ENCODE results near the gene TRMT10A.
A peak's percentile ranks its signal among the peaks of the same experiment; 100 is the strongest.

The TRMT10A gene, protein sequence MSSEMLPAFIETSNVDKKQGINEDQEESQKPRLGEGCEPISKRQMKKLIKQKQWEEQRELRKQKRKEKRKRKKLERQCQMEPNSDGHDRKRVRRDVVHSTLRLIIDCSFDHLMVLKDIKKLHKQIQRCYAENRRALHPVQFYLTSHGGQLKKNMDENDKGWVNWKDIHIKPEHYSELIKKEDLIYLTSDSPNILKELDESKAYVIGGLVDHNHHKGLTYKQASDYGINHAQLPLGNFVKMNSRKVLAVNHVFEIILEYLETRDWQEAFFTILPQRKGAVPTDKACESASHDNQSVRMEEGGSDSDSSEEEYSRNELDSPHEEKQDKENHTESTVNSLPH

DNA sequence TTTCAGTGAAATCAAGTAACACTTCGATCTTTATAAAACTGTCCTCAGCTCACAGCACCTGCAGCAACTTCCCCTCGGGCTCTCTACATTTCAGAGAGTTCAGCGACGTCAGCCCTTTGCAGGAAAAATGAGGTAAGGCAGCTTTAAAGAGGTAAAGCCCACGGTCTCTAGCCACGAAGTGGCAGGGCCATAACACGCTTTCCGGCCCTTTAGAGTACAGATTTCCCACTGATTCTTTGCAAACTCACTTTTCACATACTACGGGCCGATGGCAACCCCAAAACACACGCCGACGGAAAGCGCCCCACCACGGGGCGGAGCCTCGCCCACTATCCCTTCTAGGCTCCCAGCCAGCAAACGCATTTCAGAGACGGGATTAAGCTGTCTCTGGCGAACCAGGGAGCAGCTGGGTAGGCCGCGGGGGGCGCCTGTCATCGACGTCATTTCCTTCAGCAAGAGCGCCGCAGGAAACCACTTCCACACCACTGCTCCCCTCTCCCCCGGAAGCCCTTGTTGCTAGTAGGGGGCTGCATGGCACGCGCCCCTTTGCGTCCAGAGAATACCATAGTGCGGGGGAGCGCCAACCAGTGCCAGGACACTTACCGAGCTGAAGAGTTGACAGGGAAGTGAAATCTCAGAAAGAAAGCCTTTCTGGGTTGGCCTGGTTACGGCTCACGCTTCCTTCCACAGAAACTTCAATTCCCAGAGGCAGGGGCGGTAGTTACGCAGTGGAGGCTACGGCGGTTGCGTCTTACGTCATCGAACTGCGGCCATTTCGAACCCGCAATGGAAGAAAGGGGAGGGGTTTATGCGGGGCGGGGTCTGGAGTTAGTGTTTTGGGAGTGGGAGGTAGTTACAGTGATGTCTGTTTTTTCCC lies at the start of gene TRMT10A:
TSS of gene TRMT10A (minus strand) at position 730 of the 877 bp plus-strand sequence. CDS start 4,701 bp downstream, outside the sequence.
- peak; percentile 98 for DNase-seq (ENCODE audit: low spot score)

DNA sequence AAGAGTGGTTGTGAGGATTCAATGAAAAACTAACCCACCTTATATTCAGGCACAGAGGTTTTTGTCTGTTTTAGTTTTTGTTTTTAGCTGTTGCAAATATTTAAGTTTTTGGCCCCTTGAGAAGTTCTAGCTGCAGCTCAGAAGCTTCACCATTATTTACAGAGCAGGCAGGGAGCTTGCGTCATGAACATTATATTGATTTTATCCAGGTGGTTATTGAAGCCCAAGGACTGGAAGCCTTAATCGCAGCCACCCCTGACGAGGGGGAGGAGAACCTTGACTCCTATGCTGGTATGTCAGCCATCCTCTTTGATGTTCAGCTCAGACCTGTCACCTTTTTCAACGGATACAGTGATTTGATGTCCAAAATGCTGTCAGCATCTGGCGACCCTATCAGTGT lies 48.9 kb upstream of the TRMT10A start:
- no peak for DNase-seq (ENCODE audit: low spot score)

DNA sequence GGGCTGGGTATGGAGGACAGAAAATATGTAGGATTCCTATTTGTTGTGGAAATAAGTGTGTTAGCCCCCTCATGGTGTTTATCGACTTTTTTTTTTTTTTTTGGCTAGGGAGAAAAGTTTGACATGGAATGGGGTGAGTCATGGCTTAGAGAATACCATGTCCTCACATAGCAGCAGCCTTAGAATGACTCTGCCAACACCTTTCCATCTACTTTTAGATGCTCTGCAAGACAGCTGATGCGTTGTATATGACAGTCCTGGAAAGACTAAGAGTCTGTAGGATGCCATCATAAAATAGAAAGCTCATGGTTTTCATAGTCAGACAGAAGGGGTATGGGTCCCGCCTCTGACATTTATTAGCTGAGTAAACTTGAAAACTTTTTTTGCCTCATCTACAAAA lies 48.4 kb upstream of the TRMT10A start:
- no peak for DNase-seq (ENCODE audit: low spot score)

DNA sequence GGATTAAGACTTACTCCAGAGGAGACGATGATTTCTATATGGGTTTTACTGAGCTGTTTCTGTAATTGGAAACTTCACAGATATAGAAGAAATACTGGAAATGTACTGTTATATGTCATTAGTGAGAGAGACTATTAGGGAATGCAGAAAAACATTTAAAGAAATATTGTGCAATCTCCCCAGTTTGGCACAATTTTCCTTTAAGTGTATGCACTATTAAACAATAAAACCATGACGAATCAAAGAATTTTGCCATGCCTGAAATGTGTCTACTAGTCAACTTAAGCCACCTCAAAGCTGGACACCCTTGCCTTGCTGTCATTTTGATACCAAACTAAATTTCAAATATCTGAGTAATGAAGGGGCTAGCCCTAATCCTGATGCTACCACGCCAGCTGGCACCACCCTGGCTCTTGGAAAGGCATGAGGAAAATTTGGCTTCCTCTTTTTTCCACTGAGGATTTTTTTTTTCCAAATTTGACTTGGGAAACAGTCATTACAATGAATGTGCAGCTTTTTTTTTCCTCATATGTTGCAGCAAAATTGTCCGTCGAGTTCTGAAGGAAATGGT lies 46.9 kb upstream of the TRMT10A start:
- DNase-seq (ENCODE audit: low spot score): no peak

DNA sequence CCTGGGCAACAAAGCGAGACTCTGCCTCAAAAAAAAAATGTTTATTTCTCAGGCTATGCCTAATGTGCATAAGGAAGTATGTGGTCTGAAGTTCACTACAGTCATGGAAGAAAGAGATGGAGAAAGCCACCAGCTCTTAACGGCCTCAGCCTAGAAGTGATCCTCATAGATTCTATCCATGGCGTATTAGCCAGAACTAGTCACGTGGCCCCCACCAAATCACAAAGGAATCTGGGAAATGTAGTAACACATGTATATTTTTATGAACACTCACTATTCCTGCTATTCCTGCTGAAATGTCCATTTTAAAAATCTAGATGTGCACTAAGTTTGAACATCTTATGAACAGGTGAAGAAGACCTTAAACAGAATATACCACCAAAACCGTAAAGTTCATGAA lies 44.6 kb upstream of the TRMT10A start:
- DNase-seq (ENCODE audit: low spot score): no peak

DNA sequence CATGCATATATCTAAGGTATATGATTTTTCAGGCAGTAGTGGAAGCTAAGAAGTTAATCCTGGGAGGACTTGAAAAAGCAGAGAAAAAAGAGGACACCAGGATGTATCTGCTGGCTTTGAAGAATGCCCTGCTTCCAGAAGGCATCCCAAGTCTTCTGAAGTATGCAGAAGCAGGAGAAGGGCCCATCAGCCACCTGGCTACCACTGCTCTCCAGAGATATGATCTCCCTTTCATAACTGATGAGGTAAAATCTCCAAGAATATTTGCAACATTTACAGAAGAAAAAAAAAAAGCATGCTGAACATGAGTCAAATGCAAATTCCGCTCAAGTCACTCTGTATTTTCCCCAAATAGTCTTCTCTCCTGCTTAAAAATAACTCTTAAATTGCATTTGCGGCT lies 42.9 kb upstream of the TRMT10A start:
- no peak for DNase-seq (ENCODE audit: low spot score)

DNA sequence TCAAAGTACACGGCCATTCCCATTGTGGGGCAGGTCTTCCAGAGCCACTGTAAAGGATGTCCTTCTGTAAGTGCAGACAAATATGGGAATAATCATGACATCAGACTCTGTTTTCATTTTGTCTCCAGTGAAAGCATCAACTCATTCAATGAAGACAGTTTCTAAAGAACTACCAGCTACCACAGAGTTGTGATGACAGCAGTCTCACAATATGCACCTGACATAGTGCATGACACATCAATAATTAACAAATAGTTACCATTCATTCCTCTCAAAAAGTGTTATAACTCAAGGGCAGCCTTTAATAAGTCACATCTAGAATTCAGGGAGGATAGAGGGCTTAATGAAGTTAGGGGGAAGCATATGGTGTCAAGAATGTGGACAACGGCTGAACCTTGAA lies 31.0 kb upstream of the TRMT10A start:
- DNase-seq (ENCODE audit: low spot score): no peak

DNA sequence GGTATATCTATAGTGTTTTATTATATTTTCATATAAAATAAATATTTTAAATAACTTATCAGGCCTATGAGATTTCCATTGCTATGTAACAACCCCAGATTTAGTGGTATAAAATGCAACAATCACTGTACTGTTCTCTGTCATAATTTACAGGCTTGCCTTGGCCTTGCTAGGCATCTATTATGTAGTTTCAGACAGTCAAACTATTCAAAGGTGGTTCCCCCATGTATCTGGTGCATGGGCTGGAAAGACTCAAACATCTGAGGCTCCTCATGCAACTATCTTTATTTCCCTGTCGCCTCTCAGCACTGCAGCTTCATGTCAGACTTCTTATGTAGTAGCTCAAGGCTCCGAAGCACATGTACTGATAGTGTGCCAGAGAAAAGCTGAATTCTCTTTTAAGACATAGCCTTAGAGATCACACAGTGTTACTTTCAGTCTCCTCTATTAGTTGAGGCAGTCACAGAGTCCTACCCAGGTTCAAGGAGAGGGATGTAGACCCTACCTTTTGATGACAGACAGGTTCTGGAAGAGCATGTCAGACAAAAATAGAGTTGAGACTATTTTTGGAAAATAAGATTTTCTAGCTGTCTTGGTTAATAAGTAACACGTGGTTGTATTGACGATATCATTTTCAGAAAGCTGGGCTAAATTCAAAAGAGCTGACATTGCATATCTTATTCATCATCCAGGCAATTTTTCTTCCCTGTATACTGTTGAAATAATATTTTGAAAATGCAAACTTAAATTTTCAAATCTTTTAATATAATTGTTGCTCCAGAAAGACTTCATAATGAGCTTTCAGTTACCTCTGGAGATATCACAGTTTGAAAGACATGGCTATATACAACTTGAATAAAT lies 30.2 kb upstream of the TRMT10A start:
- DNase-seq (ENCODE audit: low spot score): peak; percentile 2

DNA sequence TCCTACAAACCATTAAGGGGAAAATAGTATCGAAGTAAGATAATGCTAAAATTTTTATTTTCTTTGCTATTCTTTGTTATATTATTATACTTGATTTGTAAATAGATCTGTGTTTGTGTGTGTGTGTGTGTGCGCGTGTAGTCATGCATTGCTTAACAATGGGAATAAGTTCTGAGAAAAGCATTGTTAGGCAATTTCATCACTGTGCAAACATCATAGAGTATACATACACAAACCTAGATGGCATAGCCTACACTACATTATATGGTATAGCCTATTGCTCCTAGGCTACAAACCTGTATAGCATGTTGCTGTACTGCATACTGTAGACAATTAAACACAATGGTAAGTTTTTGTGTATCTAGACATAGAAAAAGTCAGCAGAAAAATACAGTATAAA lies 27.9 kb upstream of the TRMT10A start:
- no peak for DNase-seq (ENCODE audit: low spot score)

DNA sequence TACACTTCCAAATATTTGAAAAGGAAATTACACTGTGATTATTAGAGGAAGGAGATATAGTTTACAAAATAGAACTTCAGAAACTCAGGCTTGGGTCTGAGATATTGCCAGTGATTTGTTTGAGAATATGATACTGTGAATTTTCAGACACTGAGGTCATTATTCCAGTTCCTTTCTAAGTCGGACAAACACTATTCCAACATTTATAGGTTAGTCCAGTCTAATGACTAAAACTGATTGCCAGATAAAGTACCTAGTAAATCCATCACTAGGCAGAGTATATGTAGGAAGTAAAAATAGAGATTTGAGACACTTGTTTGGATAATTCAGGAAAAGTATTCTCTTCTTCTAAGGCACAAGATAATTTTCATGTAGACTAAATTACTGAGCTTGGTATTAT lies 24.0 kb upstream of the TRMT10A start:
- no peak for DNase-seq (ENCODE audit: low spot score)

DNA sequence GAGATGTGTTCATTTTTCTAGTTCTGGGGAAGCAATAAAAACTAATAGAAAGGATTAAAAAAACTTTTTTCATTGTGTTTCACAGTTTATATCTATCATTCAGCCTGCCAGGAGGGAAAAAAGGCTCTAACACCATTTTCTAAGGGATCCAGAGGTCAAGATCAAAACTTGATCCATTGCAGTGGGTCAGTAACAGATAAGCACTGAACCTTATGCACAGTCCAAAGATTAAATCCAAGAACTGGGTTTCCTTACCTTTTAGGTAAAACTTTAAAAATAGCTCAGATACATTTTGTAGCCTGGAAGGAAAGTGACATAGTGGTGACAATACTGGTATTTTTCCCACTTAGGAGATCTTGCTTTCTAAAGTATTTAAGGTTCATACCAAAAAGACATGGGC lies 23.5 kb upstream of the TRMT10A start:
- no peak for DNase-seq (ENCODE audit: low spot score)

DNA sequence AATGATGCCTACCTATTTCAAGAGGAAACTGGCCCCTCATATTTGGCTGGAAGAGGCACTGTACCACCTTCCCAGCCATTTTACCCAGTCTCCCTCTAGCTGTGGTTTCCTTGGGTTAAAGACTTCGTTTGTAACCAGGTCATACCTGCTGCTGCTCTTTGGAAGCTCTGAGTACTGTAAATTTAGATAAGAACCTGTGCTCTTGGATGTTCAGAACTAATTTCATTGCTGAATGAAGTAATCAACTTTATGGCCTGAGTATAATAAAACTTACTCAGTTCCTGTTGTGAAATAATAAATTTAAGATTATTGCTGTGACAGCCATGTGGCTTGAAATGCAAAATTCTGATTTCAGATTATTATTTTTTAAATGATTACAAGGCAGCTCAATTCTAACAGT lies 23.0 kb upstream of the TRMT10A start:
- no peak for DNase-seq (ENCODE audit: low spot score)

DNA sequence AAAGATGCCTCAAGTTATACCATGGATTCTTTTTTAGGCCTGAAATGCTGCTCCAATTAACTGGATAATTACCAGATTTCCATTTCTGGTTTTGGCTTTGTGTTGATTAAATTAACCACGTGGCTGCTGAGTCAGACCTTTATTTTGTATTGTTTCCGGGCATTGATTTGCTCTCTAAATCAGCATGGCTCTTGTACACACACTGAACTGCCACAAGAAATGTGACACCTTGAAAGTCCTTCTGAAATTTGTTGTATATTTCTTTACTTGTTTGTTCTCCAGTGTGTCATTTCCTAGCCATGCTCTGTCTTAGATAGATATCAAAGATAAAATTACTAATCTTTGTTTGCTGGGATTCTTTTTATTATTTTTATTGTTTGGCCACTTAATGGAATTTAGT lies 22.5 kb upstream of the TRMT10A start:
- DNase-seq (ENCODE audit: low spot score): no peak

DNA sequence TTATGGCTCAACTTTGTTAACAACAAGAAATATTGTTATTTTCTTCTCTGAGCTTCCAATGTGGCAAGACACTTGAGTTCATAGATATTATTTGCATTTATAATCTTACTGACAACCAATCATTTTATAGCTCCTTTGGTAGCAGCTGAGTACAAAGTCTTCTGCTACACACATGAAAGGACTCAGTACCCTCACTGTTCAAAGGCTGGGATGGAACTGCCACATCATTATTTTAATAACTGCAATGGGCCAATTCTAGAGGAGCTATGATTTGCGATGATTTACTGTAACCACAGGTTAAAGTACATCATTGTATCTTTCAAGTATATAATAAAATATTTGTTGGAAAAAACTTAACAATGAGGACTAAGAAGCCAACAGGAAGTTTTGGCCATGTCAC lies 21.7 kb upstream of the TRMT10A start:
- DNase-seq (ENCODE audit: low spot score): no peak

DNA sequence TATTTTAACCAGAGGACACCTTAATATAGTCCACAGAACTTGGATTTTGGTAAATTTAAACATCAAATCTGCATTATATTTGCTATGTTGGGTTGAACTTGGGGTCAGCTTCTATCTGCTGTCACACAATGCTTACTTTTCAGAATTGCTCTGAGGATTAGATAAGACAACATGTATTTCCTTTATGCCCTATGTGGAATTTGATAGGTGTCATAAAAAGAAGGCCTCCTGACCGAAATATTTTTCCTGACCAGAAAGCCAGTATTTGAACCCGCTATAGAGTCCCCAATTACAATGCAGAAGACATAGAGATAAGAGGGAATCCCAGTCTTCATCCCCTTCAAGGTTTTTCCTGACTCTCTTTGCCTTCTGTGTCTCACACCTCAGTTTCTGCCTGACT lies 14.9 kb upstream of the TRMT10A start:
- no peak for DNase-seq (ENCODE audit: low spot score)

DNA sequence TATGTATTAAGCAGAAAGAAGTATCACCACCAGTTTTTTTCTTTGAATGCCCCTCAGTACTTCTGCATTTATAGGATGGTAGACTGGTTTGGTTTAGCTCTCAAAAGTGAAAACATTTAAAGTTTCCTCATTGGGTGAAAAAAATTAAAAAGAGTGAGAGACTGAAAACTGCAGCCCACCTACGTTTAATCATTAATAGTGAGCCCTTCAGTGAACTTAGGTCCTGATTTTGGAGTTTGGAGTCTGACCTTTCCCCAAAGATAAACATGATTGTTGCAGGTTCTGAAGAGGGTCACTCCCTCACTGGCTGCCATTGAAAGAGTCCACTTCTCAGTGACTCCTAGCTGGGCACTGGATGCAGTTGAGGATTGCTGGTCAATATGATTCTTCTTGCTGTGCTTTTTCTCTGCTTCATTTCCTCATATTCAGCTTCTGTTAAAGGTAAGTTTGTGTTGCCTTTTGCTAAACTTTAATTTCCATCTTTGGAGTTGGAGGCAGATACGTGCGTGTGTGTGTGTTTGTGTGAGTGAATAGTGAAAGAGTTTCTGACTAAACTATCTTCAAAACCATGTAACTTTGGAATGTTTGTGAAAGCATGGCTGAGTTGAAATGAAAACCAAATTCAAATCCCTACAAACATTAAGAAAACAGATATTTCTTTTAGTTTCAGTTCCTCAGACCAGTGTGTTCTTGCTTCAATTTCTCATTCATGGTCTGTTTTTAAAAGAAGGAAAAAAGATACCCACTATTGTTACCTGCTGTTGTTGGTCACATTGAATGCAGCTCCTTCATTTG lies 10.9 kb upstream of the TRMT10A start, which contains the start of gene MTTP:
TSS of gene MTTP (plus strand) at position 295 of the 795 bp plus-strand sequence. CDS start at position 381, 86 bp downstream.
- DNase-seq (ENCODE audit: low spot score): no peak

DNA sequence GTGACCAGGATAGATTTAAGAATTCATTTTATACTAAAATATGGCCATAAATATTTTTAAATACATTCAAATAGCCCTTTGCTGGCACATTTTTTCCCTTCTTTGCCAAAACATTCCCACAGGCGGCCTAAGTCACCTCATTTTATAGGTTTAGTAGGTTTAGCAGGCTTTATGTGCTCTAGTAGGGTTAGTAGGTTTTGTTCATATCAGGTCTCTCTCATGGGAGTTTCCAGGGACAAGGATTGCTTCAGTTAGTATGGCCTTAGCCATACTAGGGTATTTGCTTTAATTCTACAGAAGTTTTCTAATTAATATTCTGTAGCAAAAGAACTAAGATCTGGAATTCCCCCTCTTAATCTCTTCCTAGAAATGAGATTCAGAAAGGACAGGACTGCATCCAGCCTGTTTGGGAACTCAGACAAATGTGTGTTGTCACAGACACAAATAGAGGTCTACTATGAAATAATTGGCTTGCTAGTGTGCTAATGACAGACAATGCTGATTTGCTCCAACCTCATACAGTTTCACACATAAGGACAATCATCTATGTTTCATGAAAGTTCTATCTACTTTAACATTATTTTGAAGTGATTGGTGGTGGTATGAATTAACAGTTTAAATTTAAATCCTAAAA lies 10.0 kb upstream of the TRMT10A start:
- DNase-seq (ENCODE audit: low spot score): no peak

DNA sequence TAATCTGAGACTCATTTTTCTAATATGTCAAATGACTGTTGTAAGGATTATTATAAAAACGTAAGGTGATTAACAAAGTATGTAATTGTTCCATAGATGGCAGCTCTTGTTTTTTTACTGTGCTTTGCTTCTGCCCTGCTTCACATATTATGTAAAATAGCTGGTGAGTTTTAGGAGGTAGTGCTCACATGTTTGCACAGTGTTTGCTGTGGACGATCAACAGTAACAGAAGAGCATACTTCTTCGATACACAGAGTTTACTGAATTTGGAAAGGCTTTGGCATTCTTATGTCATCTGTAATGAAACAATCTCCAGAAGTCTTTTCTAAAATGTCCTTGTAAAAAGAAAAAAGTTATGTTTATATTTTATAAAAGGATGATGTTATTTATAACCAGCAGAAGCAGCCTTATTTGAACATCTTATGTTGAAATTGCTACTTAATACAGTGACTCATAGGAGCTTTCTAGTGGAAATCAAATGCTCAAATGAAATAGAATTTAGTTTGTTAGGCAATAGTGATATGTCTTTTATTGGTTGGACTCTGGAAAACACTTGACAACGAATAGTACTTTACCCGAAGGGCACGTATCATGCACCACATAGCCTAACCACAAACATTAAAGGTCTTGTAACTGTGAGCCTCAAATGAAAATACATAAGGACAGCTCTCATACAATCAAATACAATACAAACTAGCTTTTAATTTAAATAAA lies 8.8 kb upstream of the TRMT10A start:
- DNase-seq (ENCODE audit: low spot score): no peak

DNA sequence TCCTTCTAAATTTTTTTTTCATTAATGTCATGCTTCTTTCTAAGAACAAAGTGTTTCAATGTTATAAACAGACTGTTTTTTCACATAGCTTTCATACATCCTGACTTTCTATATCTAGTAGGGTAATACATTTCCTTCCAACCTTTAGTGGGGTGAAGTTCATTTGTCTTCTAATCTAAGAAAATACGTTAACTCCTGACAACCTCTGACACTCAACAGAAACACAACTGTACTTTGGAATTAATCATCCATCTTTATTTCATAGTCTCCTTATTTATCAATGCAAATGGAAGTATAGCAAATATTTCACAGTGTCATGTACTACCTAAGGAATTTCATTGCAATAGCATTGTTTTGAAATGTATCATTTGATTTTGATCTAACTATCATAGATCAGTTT lies 8.0 kb upstream of the TRMT10A start:
- no peak for DNase-seq (ENCODE audit: low spot score)

DNA sequence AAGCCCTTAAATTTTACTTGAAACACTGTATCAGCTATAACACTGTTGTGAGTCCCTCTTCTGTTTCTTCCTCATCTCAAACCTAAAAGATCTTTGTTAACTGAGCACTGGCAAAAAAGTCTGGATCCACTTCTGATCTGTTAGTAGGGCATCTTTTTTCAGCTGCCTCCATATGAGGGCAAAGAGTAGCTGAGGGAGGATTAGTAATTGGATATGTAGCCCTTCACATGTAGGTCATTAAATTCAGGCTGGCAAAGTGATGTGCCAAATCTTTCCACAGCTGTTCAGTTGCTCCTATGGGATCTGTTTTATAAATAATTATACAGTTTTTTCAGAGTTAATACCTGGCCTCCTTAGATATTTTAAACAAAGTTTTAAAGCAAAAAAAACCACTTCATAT lies 1.1 kb upstream of the TRMT10A start:
- peak; percentile 6 for DNase-seq (ENCODE audit: low spot score)

Measured in pons (tissue), 1 donor.